ENCODE measurements around the gene MBTPS1. TPM values are rescaled to one million over a fixed set of nuclear protein-coding genes. Genes with fewer than 3 reads are reported as not detected.

MBTPS1 gene
- total and polyA plus RNA-seq, 10 of the 15 experiments (the other 5 are each of a cell fraction or from before 2014, with no cell fraction given), result 1.3 to 43.9 (median 35.2) TPM

GRCh38 chr16:84013787-84014569 is 102.8 kb downstream of the MBTPS1 start (continued):
- TF ChIP-seq CUX1 (IDR thresholded peaks at IDR 0.05; ENCODE audit: insufficient replicate concordance, low read depth, low read length) (no peak), SIX5 (IDR thresholded peaks at IDR 0.05; ENCODE audit: low read depth, low read length, severe bottlenecking) (no peak), IRF4 (IDR thresholded peaks at IDR 0.05; ENCODE audit: low read depth, low read length) (no peak), E2F8 (IDR thresholded peaks at IDR 0.05; ENCODE audit: low read depth, partially characterized antibody) (no peak), RAD51 (IDR thresholded peaks at IDR 0.05) (no peak), SKIL (IDR thresholded peaks at IDR 0.05; ENCODE audit: low read depth, poor library complexity, severe bottlenecking) (no peak), ATF7 (IDR thresholded peaks at IDR 0.05; ENCODE audit: low read depth) (no peak), CREB1 (IDR thresholded peaks at IDR 0.05; ENCODE audit: low read depth) (no peak)

All from GM12878 (cell line).